GM18951 (cell line): ENCODE measurements around the gene SLC36A1.
"Not testable (repeated sequence)": the region's sequence is repeated elsewhere in the genome, so short reads cannot be mapped to it uniquely, and the experiment has no call there.

ENCODE experiments used
- POLR2A ChIP-seq: IDR thresholded peaks from 4 replicates; pipeline ENCODE4 v1.6.1; 2011; ENCODE audit warnings: mild to moderate bottlenecking; ENCODE audit not compliant: insufficient read length, insufficient read depth; ENCODE audit errors: extremely low read depth
- in situ Hi-C: fragments of 300-500 bp; cut with MboI; formaldehyde crosslinking; loops from one replicate; pipeline ENCODE4 v1.12.0; 2022; ENCODE audit warnings: low sequenced_read_pairs, mixed read lengths, inconsistent platforms; ENCODE audit not compliant: unreplicated experiment

Gene SLC36A1

GRCh38 chr5:151504006-151504405 is 56.6 kb downstream of the SLC36A1 start:
- TF ChIP-seq POLR2A, result no peak

GRCh38 chr5:151508308-151508707 is 60.9 kb downstream of the SLC36A1 start:
- in situ Hi-C loops, result not testable (repeated sequence)

More at GRCh38 chr5:151504006-151504405, 56.6 kb downstream of the SLC36A1 start:
- in situ Hi-C loops, result no loop called here

- no peak for TF ChIP-seq POLR2A
These were observed 61.8 kb downstream of the SLC36A1 start for GRCh38 chr5:151509231-151509630.

GRCh38 chr5:151509836-151510235 is 62.4 kb downstream of the SLC36A1 start:
- in situ Hi-C loops, result no loop called here
- TF ChIP-seq POLR2A, result no peak

More at GRCh38 chr5:151509231-151509630, 61.8 kb downstream of the SLC36A1 start:
- in situ Hi-C loops, result no loop called here

- no peak for TF ChIP-seq POLR2A
- in situ Hi-C loops, result no loop called here
These were observed 69.9 kb downstream of the SLC36A1 start for GRCh38 chr5:151517122-151517920.

DNA sequence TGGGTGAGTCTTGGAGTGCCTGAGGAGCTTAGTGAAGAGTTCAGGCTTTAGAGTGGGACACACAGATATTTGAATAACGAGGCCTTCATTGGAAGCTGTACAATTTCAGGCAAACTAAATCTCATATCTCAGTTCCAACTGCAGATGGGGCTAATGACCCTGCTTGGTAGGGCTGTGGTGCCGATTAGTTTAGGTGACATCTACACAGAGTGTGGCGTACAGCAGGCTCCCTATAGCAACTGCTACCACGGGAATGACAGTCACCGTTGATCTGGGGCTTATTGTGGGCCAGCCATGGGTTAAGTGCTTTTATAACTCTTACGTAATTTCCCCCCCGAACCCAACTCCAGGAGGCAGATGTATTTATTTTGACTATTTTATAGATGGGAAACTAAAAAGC is 72.9 kb downstream of the SLC36A1 start:
- in situ Hi-C loops, result loop anchor here (10.0 kb wide), 1 partner anchor 135 kb away; no protein-coding TSS in a partner anchor
- no peak for TF ChIP-seq POLR2A

DNA sequence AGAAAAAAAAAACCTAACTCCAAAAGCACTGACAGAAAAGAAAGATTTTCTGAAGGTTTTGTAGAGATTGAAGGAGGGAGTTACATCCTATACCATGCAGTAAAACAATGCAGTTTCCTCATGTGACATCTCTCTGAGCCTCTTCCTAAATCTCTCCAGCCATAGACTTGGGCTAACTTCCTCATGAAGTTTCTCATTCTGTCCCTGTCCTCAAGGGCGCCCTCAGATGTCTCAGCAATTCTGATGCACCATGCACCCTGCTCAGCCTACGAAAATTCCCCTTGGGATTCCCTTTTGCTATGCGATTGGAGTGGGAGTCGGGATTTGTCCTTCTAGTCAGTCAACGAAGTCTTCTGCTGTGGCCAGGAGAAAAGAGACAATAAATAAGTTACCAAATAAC is 74.8 kb downstream of the SLC36A1 start:
- in situ Hi-C loops, result loop anchor here (10.0 kb wide), 1 partner anchor 133 kb away; no protein-coding TSS in a partner anchor
- no peak for TF ChIP-seq POLR2A

DNA sequence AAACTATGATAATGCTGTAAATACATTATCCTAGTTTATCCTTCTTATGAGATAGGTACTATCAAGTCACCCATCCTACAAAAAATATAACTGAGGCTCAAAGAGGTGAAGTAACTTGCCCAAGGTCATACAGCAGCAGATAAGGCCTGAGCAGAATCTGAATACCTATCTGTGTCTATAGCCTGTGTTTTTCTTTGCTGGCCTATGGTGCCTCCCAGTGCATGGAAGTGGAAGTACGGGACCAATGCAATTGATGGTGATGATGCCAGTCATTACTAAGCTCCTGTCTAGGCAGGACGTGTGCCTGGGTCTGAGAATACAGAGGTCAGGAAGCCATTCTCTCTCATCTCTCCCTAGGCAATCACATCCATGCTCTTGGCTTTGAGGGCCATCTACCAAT is 75.9 kb downstream of the SLC36A1 start:
- in situ Hi-C loops, result loop anchor here (10.0 kb wide), 1 partner anchor 131 kb away; no protein-coding TSS in a partner anchor
- no peak for TF ChIP-seq POLR2A

GRCh38 chr5:151528153-151528552 is 80.8 kb downstream of the SLC36A1 start:
- TF ChIP-seq POLR2A, result no peak
- in situ Hi-C loops, result loop anchor here (10.0 kb wide), 1 partner anchor 127 kb away; no protein-coding TSS in a partner anchor

GRCh38 chr5:151528996-151529395 is 81.6 kb downstream of the SLC36A1 start:
- TF ChIP-seq POLR2A, result no peak
- in situ Hi-C loops, result loop anchor here (10.0 kb wide), 1 partner anchor 126 kb away; no protein-coding TSS in a partner anchor

- no peak for TF ChIP-seq POLR2A
- in situ Hi-C loops, result no loop called here
These were observed 84.2 kb downstream of the SLC36A1 start for GRCh38 chr5:151531581-151531980.

DNA sequence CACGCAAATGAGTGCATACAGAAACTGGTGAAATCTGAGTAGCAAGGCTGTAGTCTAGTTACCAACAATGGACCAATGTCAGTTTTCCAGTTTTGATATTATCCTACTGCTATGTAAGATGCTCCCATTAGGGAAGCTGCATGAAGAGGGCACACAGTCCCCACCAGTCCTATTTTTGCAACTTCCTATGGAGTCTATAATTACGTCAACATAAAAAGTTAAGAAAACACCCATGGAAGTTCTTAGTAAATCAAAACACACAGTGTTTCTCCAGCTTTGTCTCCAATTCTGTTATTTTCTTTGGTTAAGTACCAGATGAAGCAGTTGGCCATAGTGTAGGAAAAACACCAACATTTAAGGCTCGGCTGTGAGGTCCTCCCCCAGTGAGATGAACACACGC is 85.0 kb downstream of the SLC36A1 start:
- in situ Hi-C loops, result no loop called here

DNA sequence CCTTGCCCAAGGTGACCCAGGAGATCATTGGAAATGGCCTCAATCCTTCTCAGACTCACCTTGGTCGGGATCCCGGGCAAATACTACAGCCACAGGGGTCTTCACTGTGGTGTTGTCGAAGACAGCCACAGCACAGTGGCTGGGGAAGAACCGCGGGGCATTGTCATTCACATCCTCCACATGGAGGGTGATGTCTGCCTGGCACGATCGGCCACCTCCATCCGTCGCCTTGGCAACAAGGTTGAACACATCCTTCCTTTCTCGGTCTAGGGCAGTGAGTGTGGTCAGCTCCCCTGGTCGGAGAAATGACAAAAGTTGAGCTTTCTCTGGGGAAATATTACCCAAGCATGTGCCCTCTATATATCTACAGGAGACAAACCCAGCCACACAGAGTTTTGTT is 86.9 kb downstream of the SLC36A1 start:
- TF ChIP-seq POLR2A, result no peak
- in situ Hi-C loops, result no loop called here

More for the DNA sequence above, 85.0 kb downstream of the SLC36A1 start:
- TF ChIP-seq POLR2A, result no peak

GRCh38 chr5:151537044-151537443 is 89.6 kb downstream of the SLC36A1 start:
- no peak for TF ChIP-seq POLR2A
- in situ Hi-C loops, result no loop called here
